Erythroblast (primary cell): ENCODE measurements around the gene PTCH2.
"Not testable (repeated sequence)": the region's sequence is repeated elsewhere in the genome, so short reads cannot be mapped to it uniquely, and the experiment has no call there.

Experiments
- DNase-seq, 2 experiments: peaks; one replicate each; lab custom pipeline; 2025; lab: John Stamatoyannopoulos, UW
- GATA1 ChIP-seq: IDR thresholded peaks from 2 replicates; pipeline ENCODE4 v1.6.1; 2011; ENCODE audit warnings: low read depth, mild to moderate bottlenecking, control low read depth, low read length, moderate library complexity
- POLR2A ChIP-seq: IDR thresholded peaks from 2 replicates; pipeline ENCODE4 v1.6.1; 2011; ENCODE audit warnings: mild to moderate bottlenecking, low read length

Gene PTCH2

DNA sequence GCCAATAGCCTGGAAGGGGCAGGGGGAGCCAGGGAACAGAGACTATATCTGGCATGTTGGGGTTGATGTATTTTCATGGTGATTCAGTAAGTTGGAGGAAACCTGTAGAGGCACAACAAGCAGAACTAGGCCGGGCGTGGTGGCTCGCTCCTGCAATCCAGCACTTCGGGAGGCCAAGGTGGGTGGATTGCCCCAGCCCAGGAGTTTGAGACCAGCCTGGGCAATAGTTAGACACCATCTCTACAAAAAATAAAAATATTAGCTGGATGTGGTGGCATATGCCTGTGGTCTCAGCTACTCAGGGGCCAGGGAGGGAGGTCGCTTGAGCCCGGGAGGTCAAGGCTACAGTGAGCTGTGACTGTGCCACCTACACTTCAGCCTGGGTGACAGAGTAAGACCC, 10.1 kb upstream of the PTCH2 start:
- TF ChIP-seq GATA1 (no peak), POLR2A (no peak)
- DNase-seq: no peak

DNA sequence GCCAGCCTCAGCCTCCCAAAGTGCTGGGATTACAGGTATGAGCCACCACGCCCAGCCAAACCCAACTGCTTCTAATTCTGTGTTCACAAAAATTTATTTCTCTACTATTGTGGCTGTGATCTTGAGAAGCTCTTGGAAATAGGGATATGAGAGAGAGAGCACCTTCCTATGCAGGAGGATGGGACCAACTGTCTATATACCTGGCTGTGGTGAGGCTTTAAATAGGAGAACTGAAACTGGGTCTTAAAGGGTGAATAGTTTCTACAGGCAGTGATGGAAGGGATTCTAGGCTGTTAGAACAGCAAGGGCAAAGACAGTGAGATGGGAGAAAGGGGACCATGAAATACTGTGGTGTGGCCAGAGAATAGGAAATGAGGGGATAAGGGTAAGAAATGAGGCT, 8.3 kb upstream of the PTCH2 start:
- TF ChIP-seq POLR2A: no peak
- TF ChIP-seq GATA1: no peak
- no peak for DNase-seq

DNA sequence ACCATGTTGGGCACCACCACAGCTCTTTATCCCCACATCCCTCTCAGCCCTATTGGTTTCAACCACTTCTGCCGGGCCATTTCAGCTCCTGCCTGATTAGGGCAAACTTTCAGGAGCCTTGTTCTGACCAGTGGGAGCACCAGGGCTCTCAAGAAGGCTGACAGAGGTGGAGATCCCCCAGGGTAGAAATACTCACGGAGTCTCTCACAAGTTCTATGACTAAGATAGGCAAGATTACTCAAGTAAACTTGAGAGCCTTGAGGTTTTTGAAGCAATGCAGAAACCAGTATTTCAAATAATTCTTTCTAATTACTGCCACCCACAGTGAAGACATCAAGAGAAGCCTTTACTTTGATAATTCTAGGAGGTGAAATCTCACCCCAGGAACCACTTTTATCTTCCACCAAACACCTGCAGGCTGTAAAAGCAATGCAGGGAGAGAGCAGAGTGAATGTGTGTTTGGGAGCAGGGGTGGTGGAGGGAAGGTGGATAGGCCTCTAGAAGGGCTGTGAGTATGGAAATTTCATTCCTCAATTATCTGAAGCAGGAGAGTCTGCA, 6.6 kb upstream of the PTCH2 start:
- TF ChIP-seq POLR2A (no peak), GATA1 (no peak)
- DNase-seq: no peak

DNA sequence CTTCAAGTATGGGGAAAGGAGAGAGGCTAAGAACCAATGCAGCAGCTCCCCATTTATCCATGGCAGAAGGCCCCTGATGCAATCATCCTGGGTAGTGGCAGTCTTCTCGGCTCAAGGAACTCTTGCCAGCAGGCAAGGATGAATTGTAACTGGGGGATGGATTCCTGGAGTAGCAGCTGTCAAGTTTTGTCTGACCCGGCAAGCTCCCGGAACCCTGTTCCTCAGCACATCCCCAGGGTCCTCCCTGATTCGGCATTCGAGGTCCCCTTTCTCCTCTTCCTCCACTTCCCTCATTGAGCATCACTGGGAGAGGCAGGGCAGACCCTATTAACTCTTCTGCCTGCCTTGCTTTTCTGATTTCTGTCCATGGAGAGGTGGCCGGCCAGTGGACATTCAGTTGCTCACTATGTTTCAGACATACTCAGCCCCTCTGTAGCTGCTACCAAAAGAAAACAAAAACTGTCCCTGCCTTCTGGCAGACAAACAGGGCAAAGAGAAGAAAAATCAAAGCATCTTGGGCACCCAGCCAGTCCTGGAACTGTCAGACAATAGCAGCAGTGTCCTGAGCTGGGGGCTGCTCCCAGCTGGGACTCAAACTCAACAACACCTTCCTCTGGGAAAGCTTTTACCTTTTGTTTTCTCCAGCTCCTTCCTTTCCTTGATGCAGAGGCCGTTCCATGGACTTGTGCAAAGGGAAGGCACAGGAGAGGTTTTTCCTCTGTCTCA, 5.6 kb upstream of the PTCH2 start:
- TF ChIP-seq POLR2A: no peak
- TF ChIP-seq GATA1: no peak
- no peak for DNase-seq

DNA sequence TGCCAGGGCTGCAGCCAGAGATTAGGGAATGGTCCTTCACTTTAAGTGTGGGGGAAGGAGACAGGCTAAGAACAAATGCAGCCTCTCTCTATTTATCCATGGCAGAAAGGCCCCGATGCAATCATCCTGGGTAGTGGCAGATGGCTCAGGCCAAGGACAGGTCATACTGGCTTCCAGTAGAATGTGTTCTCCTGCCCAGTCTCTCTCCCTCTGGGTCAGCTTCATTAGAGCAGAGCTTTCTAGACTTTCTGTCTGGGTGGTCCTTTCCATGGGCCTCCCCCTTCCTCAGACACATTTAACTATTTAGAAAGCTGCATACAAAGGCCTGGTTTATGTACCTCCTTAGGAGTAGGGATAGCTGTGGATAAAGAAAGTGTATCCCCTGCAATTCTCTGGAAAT, 4.8 kb upstream of the PTCH2 start:
- no peak for TF ChIP-seq POLR2A
- TF ChIP-seq GATA1: no peak

GRCh38 chr1:44846985-44847384, 3.9 kb upstream of the PTCH2 start:
- no peak for TF ChIP-seq POLR2A
- TF ChIP-seq GATA1: no peak
- no peak for DNase-seq

More for the DNA sequence above, 4.8 kb upstream of the PTCH2 start:
- DNase-seq: no peak

GRCh38 chr1:44842486-44842861, 579 bp downstream of the PTCH2 start:
- TF ChIP-seq POLR2A (no peak), GATA1 (no peak)
- peak in 1 of 2 experiments; percentile 23 for DNase-seq

GRCh38 chr1:44839576-44839975, 3.5 kb downstream of the PTCH2 start:
- TF ChIP-seq POLR2A: no peak
- TF ChIP-seq GATA1: no peak
- DNase-seq: no peak

GRCh38 chr1:44838294-44838693, 4.8 kb downstream of the PTCH2 start:
- DNase-seq: not testable (repeated sequence)

- no peak for TF ChIP-seq POLR2A
- no peak for TF ChIP-seq GATA1
- peak; percentile 85 to 92 for DNase-seq
These were observed 7.0 kb downstream of the PTCH2 start for GRCh38 chr1:44835738-44836675.

DNA sequence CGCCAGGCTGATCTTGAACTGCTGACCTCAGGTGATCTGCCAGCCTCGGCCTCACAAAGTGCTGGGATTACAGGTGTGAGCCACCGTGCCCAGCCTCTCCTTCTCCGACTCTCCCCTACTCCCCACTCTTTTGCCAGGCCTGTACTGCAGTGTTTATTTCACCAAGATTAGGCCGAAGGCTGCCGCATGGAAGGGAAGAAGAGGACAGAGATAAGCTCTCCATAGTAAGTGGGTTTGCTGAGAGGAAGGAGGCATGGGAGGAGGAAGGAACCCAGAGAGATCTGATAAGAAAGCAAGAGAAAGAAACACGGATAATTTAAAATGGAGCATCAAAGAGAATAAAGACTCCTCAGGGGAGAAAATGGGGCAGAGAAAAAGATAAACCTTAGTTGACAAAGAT, 8.7 kb downstream of the PTCH2 start:
- no peak for TF ChIP-seq GATA1
- no peak for TF ChIP-seq POLR2A
- peak in 1 of 2 experiments; percentile 36 for DNase-seq

DNA sequence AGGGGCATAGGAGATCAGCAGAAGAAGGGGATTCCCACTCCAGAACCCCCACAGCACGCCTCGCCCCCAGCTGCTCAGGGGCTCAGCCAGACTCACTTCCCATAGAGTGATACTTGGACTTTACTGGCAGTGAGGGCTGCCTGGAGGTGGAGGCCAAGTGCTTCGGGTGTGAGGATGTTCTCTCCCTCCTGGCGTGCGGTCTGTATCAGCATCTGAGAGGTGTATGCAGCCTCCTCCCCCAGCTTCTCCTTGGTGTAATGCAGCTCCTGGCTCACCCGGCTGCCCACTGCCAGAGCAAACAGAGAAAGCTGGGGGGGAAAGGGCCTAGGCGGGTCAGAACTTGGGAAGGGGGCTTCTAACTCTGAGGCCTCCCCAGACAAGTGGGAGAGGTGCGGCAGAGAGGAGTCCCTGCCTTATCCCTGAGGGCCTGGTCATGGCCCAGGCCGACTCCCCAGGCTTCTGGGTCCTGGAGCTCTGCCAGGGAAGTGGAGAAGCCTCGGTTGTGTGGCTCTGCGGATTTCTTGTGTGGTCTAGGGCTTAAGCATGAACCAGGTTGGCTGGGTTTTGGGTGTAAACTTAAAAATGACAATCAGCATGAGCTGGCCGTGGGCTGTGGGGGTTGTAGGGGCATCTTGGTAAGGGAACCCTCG, 10.9 kb downstream of the PTCH2 start:
- peak; percentile 46 to 63 for DNase-seq
- no peak for TF ChIP-seq GATA1
- no peak for TF ChIP-seq POLR2A

- peak; percentile 62 to 72 for DNase-seq
- TF ChIP-seq POLR2A (no peak), GATA1 (no peak)
These were observed 11.5 kb downstream of the PTCH2 start for GRCh38 chr1:44831516-44831915.
